KMS-11 (cell line): ENCODE data around the gene TRAF3IP1.

Experiments used
- H2AFZ ChIP-seq: fragments of 200-600 bp; sonication (generic); 2 replicates; pipeline ENCODE4 v1.6.1; 2016; ENCODE audit warnings: antibody characterized with exemption, mixed run types, low read depth
- H3K27ac ChIP-seq: fragments of 200-600 bp; sonication (generic); 2 replicates; pipeline ENCODE4 v1.6.1; 2016; ENCODE audit warnings: mild to moderate bottlenecking, mixed run types
- H3K27me3 ChIP-seq: fragments of 200-600 bp; sonication (generic); 2 replicates; pipeline ENCODE4 v1.6.1; 2017; ENCODE audit warnings: mild to moderate bottlenecking, low read depth, mixed run types, moderate library complexity; ENCODE audit not compliant: insufficient read depth
- H3K36me3 ChIP-seq: fragments of 200-600 bp; sonication (generic); 2 replicates; pipeline ENCODE4 v1.6.1; 2017; ENCODE audit warnings: mild to moderate bottlenecking, mixed run types; ENCODE audit not compliant: insufficient read depth
- H3K4me1 ChIP-seq: fragments of 200-600 bp; sonication (generic); 2 replicates; pipeline ENCODE4 v1.6.1; 2016; ENCODE audit warnings: mild to moderate bottlenecking, low read depth, mixed run types; ENCODE audit not compliant: poor library complexity, severe bottlenecking
- H3K4me2 ChIP-seq: fragments of 200-600 bp; sonication (generic); 2 replicates; pipeline ENCODE4 v1.7.0; 2016; ENCODE audit warnings: mild to moderate bottlenecking, mixed run types
- H3K4me3 ChIP-seq: fragments of 200-600 bp; sonication (generic); IDR thresholded peaks from 2 replicates; pipeline ENCODE4 v1.6.1; 2017; ENCODE audit warnings: low read depth, low read length, mixed read lengths; ENCODE audit not compliant: insufficient read depth
- H3K79me2 ChIP-seq: fragments of 200-600 bp; sonication (generic); 2 replicates; pipeline ENCODE4 v1.6.1; 2016; ENCODE audit warnings: low read depth, mixed run types; ENCODE audit not compliant: insufficient read depth
- H3K9ac ChIP-seq: fragments of 200-600 bp; sonication (generic); 2 replicates; pipeline ENCODE4 v1.6.1; 2016; ENCODE audit warnings: mild to moderate bottlenecking, mixed run types
- H4K20me1 ChIP-seq: fragments of 200-600 bp; sonication (generic); 2 replicates; pipeline ENCODE4 v1.6.1; 2016; ENCODE audit warnings: mild to moderate bottlenecking, mixed run types; ENCODE audit not compliant: insufficient read depth
- CTCF ChIP-seq: fragments of 200-600 bp; sonication (generic); conservative IDR thresholded peaks from 2 replicates; pipeline ENCODE4 v1.6.1; 2017; ENCODE audit warnings: low read depth, mild to moderate bottlenecking, antibody characterized with exemption, low read length, moderate library complexity, mixed read lengths

The TRAF3IP1 gene

DNA sequence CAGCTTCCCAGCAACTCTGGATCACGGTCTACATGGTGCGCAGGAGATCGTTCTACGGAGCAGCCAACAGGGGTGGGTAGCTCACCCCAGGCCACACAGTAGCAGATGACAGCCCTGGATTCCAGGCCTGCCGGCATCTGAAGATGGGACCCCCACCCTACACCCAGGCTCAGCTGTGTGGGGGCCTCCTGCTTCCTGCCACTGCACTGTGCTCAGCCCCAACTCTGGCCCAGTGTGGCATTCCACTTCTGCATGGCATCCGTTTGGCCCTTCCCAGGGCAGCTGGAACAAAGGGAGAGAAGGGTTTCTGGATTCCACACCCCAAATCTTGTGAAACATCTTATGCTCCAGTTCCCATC, 41.0 kb upstream of the TRAF3IP1 start:
- Histone ChIP-seq H4K20me1 (no peaks in the 10 kb centered on the region), H3K27me3 (no peaks in the 10 kb centered on the region), H3K79me2 (peaks cover 35% of the 10 kb centered on the region; the same call in 1 of the 2 replicates), H3K4me2 (no peak overlapping the region), H2AFZ (no peak overlapping the region), H3K4me3 (no peak overlapping the region), H3K4me1 (peaks cover 8% of the 10 kb centered on the region), H3K27ac (no peak overlapping the region), H3K36me3 (no peaks in the 10 kb centered on the region), H3K9ac (no peak overlapping the region)
- TF ChIP-seq CTCF, result no peak

DNA sequence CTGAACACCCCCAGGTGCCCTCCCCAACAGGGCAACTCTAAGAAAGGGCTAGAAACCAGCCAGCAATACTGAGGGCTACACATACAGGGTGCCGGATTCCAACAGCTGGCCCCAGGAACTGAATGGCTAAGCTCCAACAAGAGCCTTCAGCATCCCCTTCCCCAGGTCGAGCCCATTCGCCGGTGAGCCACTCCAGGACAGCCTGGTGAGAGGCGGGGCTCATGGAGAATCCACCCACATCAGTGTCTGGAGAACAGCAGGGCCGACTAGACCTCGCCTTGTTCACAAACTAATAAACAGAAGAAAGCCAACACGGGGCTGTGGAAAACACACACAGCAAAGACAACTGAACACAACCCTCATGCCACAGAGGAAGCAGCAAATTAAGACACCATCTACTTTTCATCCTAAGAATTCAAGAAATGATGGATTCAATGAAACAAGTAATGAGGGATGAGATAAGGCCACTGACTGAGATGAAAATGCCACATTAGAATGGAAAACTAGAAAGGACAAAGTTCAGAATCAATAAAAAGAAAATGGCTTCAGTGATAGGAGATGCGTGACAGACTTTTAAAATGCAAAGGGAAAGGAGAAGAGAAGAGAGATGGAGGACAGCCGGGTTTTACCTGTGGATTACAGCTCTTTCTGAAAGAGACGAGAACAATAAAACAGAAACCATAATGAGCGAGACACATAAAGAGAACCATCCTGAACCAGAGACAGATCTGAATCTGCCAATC, 40.1 kb upstream of the TRAF3IP1 start:
- H2AFZ ChIP-seq, result no peak overlapping the region
- H3K9ac ChIP-seq, result no peak overlapping the region
- H3K4me3 ChIP-seq, result no peak overlapping the region
- H3K27me3 ChIP-seq, result no peaks in the 10 kb centered on the region
- no peaks in the 10 kb centered on the region for H3K36me3 ChIP-seq
- no peaks in the 10 kb centered on the region for H3K4me1 ChIP-seq
- H3K27ac ChIP-seq, result no peak overlapping the region
- TF ChIP-seq CTCF, result no peak
- peaks cover 37% of the 10 kb centered on the region; the same call in 1 of the 2 replicates for H3K79me2 ChIP-seq
- no peaks in the 10 kb centered on the region for H4K20me1 ChIP-seq
- no peak overlapping the region for H3K4me2 ChIP-seq

- TF ChIP-seq CTCF, result no peak
- H3K4me3 ChIP-seq, result no peak overlapping the region
- no peak overlapping the region for H3K27ac ChIP-seq
- no peak overlapping the region for H3K4me2 ChIP-seq
- H2AFZ ChIP-seq, result no peak overlapping the region
- no peaks in the 10 kb centered on the region for H4K20me1 ChIP-seq
- no peak overlapping the region for H3K9ac ChIP-seq
- no peaks in the 10 kb centered on the region for H3K36me3 ChIP-seq
- no peaks in the 10 kb centered on the region for H3K27me3 ChIP-seq
- H3K79me2 ChIP-seq, result peaks cover 37% of the 10 kb centered on the region; the same call in 1 of the 2 replicates
- H3K4me1 ChIP-seq, result peaks cover 7% of the 10 kb centered on the region
These were observed 38.4 kb upstream of the TRAF3IP1 start for GRCh38 chr2:238281826-238282480.

DNA sequence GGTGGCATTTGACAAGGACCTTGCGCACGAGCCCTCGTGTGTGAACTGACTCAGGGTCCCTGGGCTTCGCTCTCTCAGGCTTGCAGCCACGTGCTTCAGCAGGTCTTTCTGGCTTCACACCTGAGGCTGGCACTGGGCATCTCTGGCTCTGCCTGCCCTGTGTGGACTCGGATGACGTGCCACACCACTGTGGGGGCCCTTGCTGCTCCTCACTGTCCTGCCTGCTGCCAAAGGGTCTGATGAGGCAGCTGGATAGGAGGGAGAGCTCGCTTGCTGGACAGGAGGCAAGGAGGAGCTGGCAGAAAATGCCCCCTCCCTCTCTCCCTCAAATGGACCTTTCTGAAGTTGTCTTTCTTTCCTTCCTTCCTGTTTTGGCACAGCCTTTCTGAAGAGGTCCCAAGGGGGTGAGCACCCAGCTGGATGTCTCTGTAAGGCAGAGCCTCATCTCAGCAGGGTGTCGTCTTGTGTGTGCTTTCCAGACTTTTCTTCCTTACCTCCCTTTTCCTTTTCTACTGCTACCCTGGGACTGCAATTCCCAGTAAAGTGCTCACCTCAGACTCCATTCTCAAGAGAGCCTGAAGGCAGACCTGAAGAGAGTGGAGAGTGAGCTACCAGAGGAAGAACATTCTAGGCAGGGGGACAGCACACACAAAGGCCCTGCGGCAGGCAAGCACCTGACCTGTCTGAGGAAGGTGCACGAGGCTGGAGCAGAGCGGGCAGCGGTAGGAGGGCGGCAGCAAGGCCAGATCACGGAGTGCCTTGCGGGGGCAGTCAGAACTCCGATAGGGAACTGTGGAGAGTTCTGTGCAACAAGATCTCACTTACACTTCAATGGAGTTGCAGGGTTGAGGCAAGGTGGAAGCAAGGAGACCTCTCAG, 37.2 kb upstream of the TRAF3IP1 start:
- H3K4me2 ChIP-seq, result no peak overlapping the region
- no peaks in the 10 kb centered on the region for H3K36me3 ChIP-seq
- H3K27ac ChIP-seq, result no peak overlapping the region
- no peak overlapping the region for H2AFZ ChIP-seq
- no peak for TF ChIP-seq CTCF
- H3K79me2 ChIP-seq, result peaks cover 44% of the 10 kb centered on the region
- no peak overlapping the region for H3K4me3 ChIP-seq
- H3K9ac ChIP-seq, result no peak overlapping the region
- no peaks in the 10 kb centered on the region for H4K20me1 ChIP-seq
- peaks cover 16% of the 10 kb centered on the region for H3K4me1 ChIP-seq
- H3K27me3 ChIP-seq, result no peaks in the 10 kb centered on the region
